ENCODE results near the gene PAGR1.

- no peak for TF ChIP-seq CTCF (IDR thresholded peaks at IDR 0.05 in 2 of 3, conservative IDR thresholded peaks at IDR 0.05 in 1 of 3; ENCODE audit: insufficient read depth in 2 of 3, low read depth in 1 of 3, low read length in 3 of 3)
- TF ChIP-seq USF2 (CRISPR knock-in tag; IDR thresholded peaks at IDR 0.05), result no peak
- TF ChIP-seq CAMTA2 (CRISPR knock-in tag; conservative IDR thresholded peaks at IDR 0.05), result no peak
- no peak for TF ChIP-seq ETV1 (tag; conservative IDR thresholded peaks at IDR 0.05; ENCODE audit: low read depth)
- no peak for TF ChIP-seq SFPQ (IDR thresholded peaks at IDR 0.05; ENCODE audit: low read depth, low read length)
- TF ChIP-seq FOS (IDR thresholded peaks at IDR 0.05; ENCODE audit: extremely low read depth, insufficient read length), result no peak
- TF ChIP-seq BHLHE40 (IDR thresholded peaks at IDR 0.05; ENCODE audit: low read length), result no peak
- TF ChIP-seq MAFK (IDR thresholded peaks at IDR 0.05; ENCODE audit: low read length), result no peak
Measured at GRCh38 chr16:29820271-29820701, 4.3 kb downstream of the PAGR1 start, which contains the start of gene MVP.

All from K562 (cell line).